ENCODE measurements around the gene SNRPE.

DNA sequence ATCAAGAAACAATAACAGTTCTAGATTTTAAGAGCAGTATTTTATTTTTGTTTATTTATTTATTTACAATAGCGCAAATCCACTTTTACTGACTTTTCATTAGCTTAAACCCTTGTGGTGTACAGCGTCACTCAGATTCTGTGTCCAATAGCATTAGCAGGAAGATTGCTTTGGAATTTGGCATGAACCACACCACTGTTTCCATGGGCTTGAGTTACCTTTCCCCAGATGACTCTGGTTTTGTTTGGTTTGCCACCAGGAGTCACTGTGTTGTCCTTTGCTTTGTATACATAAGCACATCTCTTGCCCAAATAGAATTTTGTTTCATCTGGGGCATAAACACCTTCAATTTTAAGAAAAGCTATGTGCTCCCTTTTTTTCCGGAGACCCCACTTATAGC lies 25.9 kb upstream of the SNRPE start:
- TF ChIP-seq, protein P1, sequence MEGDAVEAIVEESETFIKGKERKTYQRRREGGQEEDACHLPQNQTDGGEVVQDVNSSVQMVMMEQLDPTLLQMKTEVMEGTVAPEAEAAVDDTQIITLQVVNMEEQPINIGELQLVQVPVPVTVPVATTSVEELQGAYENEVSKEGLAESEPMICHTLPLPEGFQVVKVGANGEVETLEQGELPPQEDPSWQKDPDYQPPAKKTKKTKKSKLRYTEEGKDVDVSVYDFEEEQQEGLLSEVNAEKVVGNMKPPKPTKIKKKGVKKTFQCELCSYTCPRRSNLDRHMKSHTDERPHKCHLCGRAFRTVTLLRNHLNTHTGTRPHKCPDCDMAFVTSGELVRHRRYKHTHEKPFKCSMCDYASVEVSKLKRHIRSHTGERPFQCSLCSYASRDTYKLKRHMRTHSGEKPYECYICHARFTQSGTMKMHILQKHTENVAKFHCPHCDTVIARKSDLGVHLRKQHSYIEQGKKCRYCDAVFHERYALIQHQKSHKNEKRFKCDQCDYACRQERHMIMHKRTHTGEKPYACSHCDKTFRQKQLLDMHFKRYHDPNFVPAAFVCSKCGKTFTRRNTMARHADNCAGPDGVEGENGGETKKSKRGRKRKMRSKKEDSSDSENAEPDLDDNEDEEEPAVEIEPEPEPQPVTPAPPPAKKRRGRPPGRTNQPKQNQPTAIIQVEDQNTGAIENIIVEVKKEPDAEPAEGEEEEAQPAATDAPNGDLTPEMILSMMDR (conservative IDR thresholded peaks at IDR 0.05; ENCODE audit: low read depth, low read length) = peak; percentile 47
- no peak for TF ChIP-seq EZH2phosphoT487 (IDR thresholded peaks at IDR 0.05; ENCODE audit: borderline replicate concordance, low read length)
